Adipocyte (in vitro differentiated cells): ENCODE data around the gene GCNA.
"Not testable (repeated sequence)": the region's sequence is repeated elsewhere in the genome, so short reads cannot be mapped to it uniquely, and the experiment has no call there.

ENCODE experiments used
- DNase-seq: peaks from one replicate; pipeline ENCODE4 v3.0.0-alpha.2; 2015; ENCODE audit warnings: low read depth
- H3K27me3 ChIP-seq: replicated peaks from 2 replicates; pipeline ENCODE4 v1.7.0; 2013; ENCODE audit warnings: mild to moderate bottlenecking, low read length, moderate library complexity; ENCODE audit not compliant: control insufficient read depth, insufficient read depth
- H3K36me3 ChIP-seq: 2 replicates; pipeline ENCODE4 v1.7.0; 2013; ENCODE audit warnings: low read length, mild to moderate bottlenecking, moderate library complexity; ENCODE audit not compliant: control insufficient read depth, insufficient read depth, severe bottlenecking
- H3K4me1 ChIP-seq: 2 replicates; pipeline ENCODE4 v1.7.0; 2013; ENCODE audit warnings: mild to moderate bottlenecking, low read length, moderate library complexity; ENCODE audit not compliant: control insufficient read depth, insufficient read depth
- H3K4me3 ChIP-seq: 2 replicates; pipeline ENCODE4 v1.7.0; 2013; ENCODE audit warnings: mild to moderate bottlenecking, low read length, moderate library complexity
- H3K9ac ChIP-seq: 2 replicates; pipeline ENCODE4 v1.7.0; 2013; ENCODE audit warnings: mild to moderate bottlenecking, low read length, moderate library complexity
- H3K9me3 ChIP-seq: 2 replicates; pipeline ENCODE4 v1.7.0; 2013; ENCODE audit warnings: mild to moderate bottlenecking, low read length, moderate library complexity; ENCODE audit not compliant: control insufficient read depth

GCNA gene

DNA sequence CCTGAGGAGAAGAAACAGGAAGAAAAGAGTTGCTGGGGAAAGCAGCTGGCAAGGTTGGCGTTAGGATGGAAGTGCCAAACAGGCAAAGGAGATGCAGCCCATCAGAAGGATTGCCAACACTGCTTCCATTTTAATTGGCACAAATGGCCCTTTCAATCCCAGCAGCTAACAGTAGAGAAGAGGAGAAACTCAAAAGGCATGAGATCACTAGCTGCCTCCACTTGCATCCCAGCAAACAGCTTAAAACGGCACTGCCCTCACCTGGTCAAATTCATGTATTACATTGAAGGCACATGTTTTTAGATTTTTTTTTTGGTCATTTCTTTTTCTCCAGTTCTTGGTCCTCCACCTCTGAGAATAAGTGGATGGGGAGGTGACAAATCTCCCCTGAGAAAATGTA, 74.2 kb downstream of the GCNA start:
- no peak overlapping the region for H3K4me3 ChIP-seq
- DNase-seq, result peak; percentile 72

DNA sequence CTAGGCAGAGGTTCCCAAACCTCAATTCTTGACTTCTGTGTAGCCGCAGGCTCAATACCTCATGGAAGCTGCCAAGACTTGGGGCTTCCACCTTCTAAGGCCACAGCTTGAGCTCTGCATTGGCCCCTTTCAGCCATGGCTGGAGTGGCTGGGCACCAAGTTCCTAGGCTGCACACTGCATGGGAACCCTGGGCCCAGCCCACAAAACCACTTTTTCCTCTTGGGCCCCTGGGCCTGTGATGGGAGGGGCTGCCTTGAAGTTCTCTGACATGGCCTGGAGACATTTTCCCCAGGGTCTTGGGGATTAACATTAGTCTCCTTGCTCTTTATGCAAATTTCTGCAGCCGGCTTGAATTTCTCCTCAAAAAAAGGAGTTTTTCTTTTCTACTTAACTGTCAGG, 75.1 kb downstream of the GCNA start:
- Histone ChIP-seq H3K9me3 (peaks cover 3% of the 10 kb centered on the region), H3K9ac (no peak overlapping the region), H3K4me3 (no peak overlapping the region), H3K4me1 (no peaks in the 10 kb centered on the region), H3K27me3 (peaks cover 8% of the 10 kb centered on the region), H3K36me3 (no peaks in the 10 kb centered on the region)
- no peak for DNase-seq

More for the DNA sequence above, 74.2 kb downstream of the GCNA start:
- H3K27me3 ChIP-seq, result peaks cover 8% of the 10 kb centered on the region
- H3K36me3 ChIP-seq, result no peaks in the 10 kb centered on the region
- no peaks in the 10 kb centered on the region for H3K4me1 ChIP-seq
- H3K9ac ChIP-seq, result no peak overlapping the region
- H3K9me3 ChIP-seq, result peaks cover 3% of the 10 kb centered on the region

DNA sequence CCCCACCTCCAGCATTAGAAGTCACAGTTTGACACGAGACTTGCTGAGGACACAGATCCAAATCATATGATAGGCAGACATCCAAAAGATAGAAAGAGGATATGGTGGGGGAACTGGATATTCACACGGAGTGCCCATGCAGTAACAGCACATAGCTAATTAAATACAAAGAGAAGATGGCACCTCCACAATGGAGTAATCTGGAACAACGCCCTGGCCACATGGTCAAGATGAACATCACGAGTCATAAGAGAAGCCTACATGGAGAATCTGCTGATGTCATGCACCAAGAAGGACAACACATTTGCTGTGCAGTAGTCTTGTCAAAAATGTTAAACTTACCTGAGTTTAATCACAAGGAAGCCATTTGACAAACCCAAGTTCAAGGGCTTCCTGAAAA, 79.0 kb downstream of the GCNA start:
- DNase-seq, result no peak
- no peaks in the 10 kb centered on the region for H3K36me3 ChIP-seq

DNA sequence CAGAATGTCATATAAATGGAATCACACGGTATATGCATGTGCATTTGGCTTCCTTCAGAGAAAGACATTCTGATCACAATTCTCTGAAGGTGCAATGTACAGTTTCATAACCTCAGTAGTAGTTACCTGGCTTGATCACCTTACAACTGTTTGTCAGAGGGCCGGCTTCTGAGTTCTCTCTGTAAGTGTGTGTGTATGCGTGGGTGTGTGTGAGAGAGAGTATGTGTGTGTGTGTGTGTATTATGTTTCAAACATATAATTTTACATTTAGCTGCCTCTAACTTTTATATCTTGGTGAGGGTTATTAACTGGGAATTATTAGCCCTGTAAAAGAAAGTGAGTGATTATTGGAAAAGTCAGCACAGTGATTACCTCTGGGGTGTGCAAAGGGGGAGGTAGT, 81.1 kb downstream of the GCNA start:
- DNase-seq, result no peak
- no peak overlapping the region for H3K4me3 ChIP-seq
- no peaks in the 10 kb centered on the region for H3K36me3 ChIP-seq
- H3K9ac ChIP-seq, result no peak overlapping the region
- H3K9me3 ChIP-seq, result peaks cover 3% of the 10 kb centered on the region
- peaks cover 10% of the 10 kb centered on the region for H3K27me3 ChIP-seq
- H3K4me1 ChIP-seq, result no peaks in the 10 kb centered on the region

More for the DNA sequence above, 79.0 kb downstream of the GCNA start:
- Histone ChIP-seq H3K4me1 (no peaks in the 10 kb centered on the region), H3K9me3 (peaks cover 3% of the 10 kb centered on the region), H3K4me3 (no peak overlapping the region), H3K27me3 (peaks cover 6% of the 10 kb centered on the region), H3K9ac (no peak overlapping the region)

DNA sequence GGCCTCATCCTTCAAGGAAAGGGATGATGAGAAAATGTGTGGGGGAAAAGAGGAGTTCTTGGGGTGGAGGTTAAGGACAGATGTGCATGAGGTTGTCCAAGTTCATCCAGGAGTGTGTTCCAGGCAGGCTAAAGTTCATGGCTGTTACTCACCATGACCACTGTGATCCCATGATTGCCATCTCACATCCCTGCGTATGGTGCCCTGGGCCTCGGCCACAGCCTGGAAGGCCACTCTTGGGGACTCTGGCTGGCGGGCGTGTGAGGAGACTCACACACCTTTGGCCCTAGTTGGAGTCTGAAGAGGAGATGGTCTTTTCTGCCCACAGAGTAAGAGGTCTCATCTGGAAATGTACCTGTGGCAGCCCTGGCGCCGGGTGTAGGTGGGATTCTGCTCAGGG, 81.7 kb downstream of the GCNA start:
- Histone ChIP-seq H3K9me3 (peaks cover 3% of the 10 kb centered on the region), H3K9ac (no peak overlapping the region), H3K4me1 (no peaks in the 10 kb centered on the region), H3K4me3 (no peak overlapping the region), H3K27me3 (peaks cover 10% of the 10 kb centered on the region), H3K36me3 (no peaks in the 10 kb centered on the region)
- DNase-seq, result no peak

GRCh38 chrX:71660562-71661416, 82.6 kb downstream of the GCNA start:
- Histone ChIP-seq H3K9ac (no peak overlapping the region), H3K36me3 (no peaks in the 10 kb centered on the region), H3K4me1 (no peaks in the 10 kb centered on the region), H3K9me3 (peaks cover 3% of the 10 kb centered on the region), H3K27me3 (peaks cover 10% of the 10 kb centered on the region), H3K4me3 (no peak overlapping the region)
- no peak for DNase-seq

- H3K9me3 ChIP-seq, result peaks cover under 1% of the 10 kb centered on the region
- H3K4me1 ChIP-seq, result no peaks in the 10 kb centered on the region
- DNase-seq, result no peak
- H3K36me3 ChIP-seq, result no peaks in the 10 kb centered on the region
- peaks cover 10% of the 10 kb centered on the region for H3K27me3 ChIP-seq
- H3K4me3 ChIP-seq, result no peak overlapping the region
- H3K9ac ChIP-seq, result no peak overlapping the region
Measured at GRCh38 chrX:71661919-71662318, 83.7 kb downstream of the GCNA start.

GRCh38 chrX:71662654-71663053, 84.4 kb downstream of the GCNA start:
- not testable (repeated sequence) for H3K9ac ChIP-seq, H3K27me3 ChIP-seq, H3K9me3 ChIP-seq, H3K36me3 ChIP-seq, DNase-seq, H3K4me3 ChIP-seq, H3K4me1 ChIP-seq
